Small intestine (tissue), 7 donors: ENCODE data around the gene PCAT6. TPM values are rescaled to one million over a fixed set of nuclear protein-coding genes. Genes with fewer than 3 reads are reported as not detected.

Experiments used
- DNase-seq, 2 donors: peaks; one replicate each; pipeline versions ENCODE4 v3.0.0 to v3.0.0-alpha.2; 2013
- FAIRE-seq: peaks from 2 replicates; lab custom pipeline; 2012; peaks lifted over from hg19 to GRCh38; lab: Jason Lieb, UNC
- H3K27ac ChIP-seq, 3 donors: one replicate each; pipeline ENCODE4 v1.5.1; 2013; ENCODE audit warnings: low read length in 2 of 3, mild to moderate bottlenecking in 2 of 3, control low read depth in 1 of 3, inconsistent platforms in 1 of 3, low read depth in 1 of 3, moderate library complexity in 1 of 3
- H3K27me3 ChIP-seq, 3 donors: one replicate each; pipeline ENCODE4 v1.6.1; 2013; ENCODE audit warnings: low read length in 3 of 3, inconsistent platforms in 1 of 3; ENCODE audit not compliant: control insufficient read depth in 3 of 3, insufficient read depth in 3 of 3
- H3K36me3 ChIP-seq, 3 donors: one replicate each; pipeline ENCODE4 v1.6.1; 2013; ENCODE audit warnings: low read length in 3 of 3, inconsistent platforms in 1 of 3, low read depth in 1 of 3, mild to moderate bottlenecking in 1 of 3, moderate library complexity in 1 of 3; ENCODE audit not compliant: control insufficient read depth in 3 of 3, insufficient read depth in 2 of 3
- H3K4me1 ChIP-seq, 3 donors: one replicate each; pipeline ENCODE4 v1.6.1; 2013; ENCODE audit warnings: low read length in 2 of 3, inconsistent platforms in 1 of 3, low read depth in 1 of 3, mild to moderate bottlenecking in 1 of 3, moderate library complexity in 1 of 3; ENCODE audit not compliant: control insufficient read depth in 3 of 3, insufficient read depth in 2 of 3
- H3K4me3 ChIP-seq, 3 donors: one replicate each; pipeline ENCODE4 v1.5.1; 2013; ENCODE audit warnings: low read length in 3 of 3, control low read depth in 1 of 3, inconsistent platforms in 1 of 3, low read depth in 1 of 3, mild to moderate bottlenecking in 1 of 3, moderate library complexity in 1 of 3
- H3K9me3 ChIP-seq, 2 donors: one replicate each; pipeline ENCODE4 v1.6.1; 2013; ENCODE audit warnings: low read depth in 1 of 2, low read length in 1 of 2; ENCODE audit not compliant: control insufficient read depth in 2 of 2, insufficient read depth in 1 of 2
- WGBS, 3 donors: extraction: QIAGEN DNeasy Blood & Tissue Kit; methylation state at CpG; one replicate each; pipeline ENCODE4 v1.1.7; 2013; 5-methylcytosine and 5-hydroxymethylcytosine counted together
- polyA plus RNA-seq, 4 donors: library from polyadenylated mRNA; stranded (reverse) in 3 of 4; unstranded in 1 of 4; fragments of 200-250 nt in 3 of 4; fragments of 120-200 nt in 1 of 4; gene quantifications; one replicate each; pipeline versions ENCODE4 v1.2.1 to v1.2.3, GENCODE V29; 2013
- donor health status: healthy with polysubstance abuse.
- donor health status: control.
- donor health status: control.
- donor health status: Bipolar disorder and iron deficiency.
- donor health status: healthy.

Gene PCAT6
- polyA plus RNA-seq, 4 donors, result 1.2 to 2.1 (median 1.6) TPM

GRCh38 chr1:202831906-202832305 lies 21.2 kb downstream of the PCAT6 start:
- Histone ChIP-seq H3K9me3 (no peaks in the 10 kb centered on the region), H3K27me3 (no peaks in the 10 kb centered on the region), H3K4me3 (no peak overlapping the region), H3K4me1 (no peaks in the 10 kb centered on the region), H3K36me3 (no peaks in the 10 kb centered on the region), H3K27ac (no peak overlapping the region)
- WGBS, 3 donors, result 86 to 98% (median 95%) methylated on average over 3 of the region's 3 CpGs
- no peak for DNase-seq
- FAIRE-seq, result no peak

DNA sequence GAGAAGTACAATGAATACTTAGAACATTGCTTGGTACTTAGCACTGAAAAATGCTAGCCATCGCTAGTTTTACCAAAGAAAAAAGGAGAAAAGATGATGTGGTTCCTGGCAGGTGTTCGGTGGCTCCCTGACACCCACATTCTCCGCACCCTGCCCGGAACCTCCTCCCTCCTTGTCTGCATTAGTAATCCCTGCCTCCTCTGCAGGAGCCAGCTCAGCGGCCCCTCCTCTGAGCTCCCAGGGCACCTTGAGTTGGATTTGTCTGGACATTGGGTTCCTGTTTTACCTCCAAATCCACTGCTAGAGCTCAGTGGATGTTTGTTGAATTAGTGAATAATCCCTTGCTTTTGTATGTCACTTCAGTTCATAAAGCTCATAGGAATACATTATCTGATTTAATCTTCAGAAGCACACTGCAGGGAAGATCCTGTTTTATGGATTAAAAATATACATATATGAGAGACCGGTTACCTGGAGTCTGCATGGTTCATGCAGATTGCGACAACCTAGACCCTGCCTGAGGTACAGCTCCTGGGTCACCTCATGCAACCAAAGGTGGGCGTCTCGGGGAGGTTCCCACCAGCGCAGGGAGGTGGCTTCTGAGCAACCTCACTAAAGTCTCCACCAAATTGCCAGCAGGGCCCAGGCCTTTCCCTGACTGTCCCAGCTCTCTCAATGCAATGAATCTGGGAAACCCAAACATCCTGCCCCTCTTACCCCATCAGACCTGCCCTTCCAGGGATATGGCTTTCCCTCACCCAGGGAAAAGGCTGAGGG lies 24.2 kb downstream of the PCAT6 start:
- FAIRE-seq, result no peak
- Histone ChIP-seq H3K27ac (no peak overlapping the region), H3K36me3 (no peaks in the 10 kb centered on the region), H3K27me3 (no peaks in the 10 kb centered on the region), H3K9me3 (no peaks in the 10 kb centered on the region), H3K4me3 (no peak overlapping the region), H3K4me1 (no peaks in the 10 kb centered on the region)
- DNase-seq, result no peak
- WGBS, 3 donors, result 65 to 78% (median 69%) methylated on average over 10 of the region's 10 CpGs

DNA sequence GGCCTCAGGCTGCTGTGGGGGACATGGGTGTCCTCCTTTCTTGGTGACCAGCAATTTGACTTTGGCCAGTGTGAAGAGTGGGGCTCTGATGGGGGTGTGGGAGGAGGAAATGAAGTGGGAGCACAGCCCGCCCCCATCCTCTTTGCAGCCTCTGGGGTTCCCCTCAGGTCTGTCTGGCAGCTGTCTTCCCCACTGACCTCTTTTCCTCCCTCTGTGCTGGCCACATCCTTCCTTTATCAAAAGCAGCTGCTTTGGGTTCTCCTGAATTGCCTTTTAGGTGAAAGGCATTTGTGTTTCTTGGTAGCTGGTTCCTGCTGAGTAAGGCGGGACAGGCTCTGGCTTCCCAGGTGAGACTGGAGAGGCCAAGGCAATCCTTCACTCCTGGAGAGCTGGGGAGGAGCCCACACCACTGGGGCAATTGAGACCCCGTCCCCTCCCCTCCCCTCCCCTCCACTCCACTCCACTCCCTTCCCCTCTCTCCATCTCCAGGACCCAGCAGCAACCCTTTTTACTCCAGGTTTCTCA lies 24.9 kb downstream of the PCAT6 start:
- Histone ChIP-seq H3K9me3 (no peaks in the 10 kb centered on the region), H3K4me3 (no peak overlapping the region), H3K27me3 (no peaks in the 10 kb centered on the region), H3K27ac (no peak overlapping the region), H3K4me1 (no peaks in the 10 kb centered on the region), H3K36me3 (no peaks in the 10 kb centered on the region)
- WGBS, 3 donors, result 32 to 55% (median 45%) methylated on average over 3 of the region's 3 CpGs
- no peak for FAIRE-seq
- DNase-seq, result peak in 1 of 2 donors; percentile 29

GRCh38 chr1:202836623-202837403 lies 26.1 kb downstream of the PCAT6 start:
- WGBS, 3 donors, result 58 to 71% (median 68%) methylated on average over 5 of the region's 5 CpGs
- no peak overlapping the region for H3K27ac ChIP-seq
- H3K36me3 ChIP-seq, result no peaks in the 10 kb centered on the region
- DNase-seq (no peak), FAIRE-seq (no peak)
- H3K4me3 ChIP-seq, result no peak overlapping the region
- no peaks in the 10 kb centered on the region for H3K9me3 ChIP-seq
- H3K4me1 ChIP-seq, result no peaks in the 10 kb centered on the region
- no peaks in the 10 kb centered on the region for H3K27me3 ChIP-seq

DNA sequence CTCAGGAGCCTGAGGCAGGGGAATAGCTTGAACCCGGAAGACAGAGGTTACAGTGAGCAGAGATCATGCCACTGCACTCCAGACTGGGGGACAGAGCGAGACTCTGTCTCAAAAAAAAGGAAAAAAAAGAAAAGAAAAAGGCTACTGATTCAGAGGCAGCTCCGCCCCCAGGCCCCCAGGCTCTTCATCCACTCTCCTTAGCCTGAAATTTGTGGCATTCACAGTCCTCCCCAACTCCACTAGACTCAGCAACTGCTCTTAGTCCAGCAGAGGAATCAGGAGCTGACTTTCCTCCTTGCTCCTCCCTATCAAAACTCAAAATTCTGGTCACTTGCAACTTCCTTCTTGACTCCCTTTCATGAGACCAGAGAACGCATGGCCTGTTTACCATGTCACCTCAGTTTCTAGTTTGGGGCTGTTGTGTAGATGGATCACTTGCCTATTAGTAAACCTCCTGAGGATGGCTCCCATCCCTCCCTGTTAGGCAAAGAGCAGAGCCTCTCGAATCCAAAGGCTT lies 27.1 kb downstream of the PCAT6 start:
- Histone ChIP-seq H3K9me3 (no peaks in the 10 kb centered on the region), H3K27me3 (no peaks in the 10 kb centered on the region), H3K36me3 (no peaks in the 10 kb centered on the region), H3K4me1 (no peaks in the 10 kb centered on the region), H3K27ac (no peak overlapping the region), H3K4me3 (no peak overlapping the region)
- WGBS, 3 donors, result 82 to 92% (median 88%) methylated on average over 5 of the region's 5 CpGs
- no peak for DNase-seq
- FAIRE-seq, result no peak

- Histone ChIP-seq H3K27ac (no peak overlapping the region), H3K36me3 (no peaks in the 10 kb centered on the region), H3K27me3 (no peaks in the 10 kb centered on the region), H3K9me3 (no peaks in the 10 kb centered on the region), H3K4me1 (no peaks in the 10 kb centered on the region), H3K4me3 (no peak overlapping the region)
- 84 to 94% (median 88%) methylated on average over 11 of the region's 11 CpGs for WGBS, 3 donors
- FAIRE-seq (no peak), DNase-seq (no peak)
Observed at GRCh38 chr1:202843081-202843480, 32.3 kb downstream of the PCAT6 start.

- DNase-seq (no peak), FAIRE-seq (no peak)
- WGBS, 3 donors, result 92 to 93% (median 92%) methylated on average over 5 of the region's 5 CpGs
- Histone ChIP-seq H3K36me3 (no peaks in the 10 kb centered on the region), H3K9me3 (no peaks in the 10 kb centered on the region), H3K4me3 (no peak overlapping the region), H3K27ac (no peak overlapping the region), H3K4me1 (no peaks in the 10 kb centered on the region), H3K27me3 (no peaks in the 10 kb centered on the region)
Observed at GRCh38 chr1:202844259-202844658, 33.5 kb downstream of the PCAT6 start.

- no peak overlapping the region for H3K27ac ChIP-seq
- 72 to 82% (median 81%) methylated on average over 6 of the region's 6 CpGs for WGBS, 3 donors
- DNase-seq, result no peak
- no peaks in the 10 kb centered on the region for H3K9me3 ChIP-seq
- H3K4me1 ChIP-seq, result no peaks in the 10 kb centered on the region
- FAIRE-seq, result no peak
- no peak overlapping the region for H3K4me3 ChIP-seq
- H3K27me3 ChIP-seq, result no peaks in the 10 kb centered on the region
- no peaks in the 10 kb centered on the region for H3K36me3 ChIP-seq
Observed at GRCh38 chr1:202844935-202845334, 34.2 kb downstream of the PCAT6 start.
